GM12875 (cell line): ENCODE results near the gene EFS.

Experiments
- H3K4me3 ChIP-seq: one replicate; pipeline ENCODE4 v1.5.1; 2011; ENCODE audit warnings: low read depth, low read length, control low read depth
- CTCF ChIP-seq: IDR thresholded peaks from 2 replicates; pipeline ENCODE4 v1.5.1; 2011; ENCODE audit warnings: low read depth, mild to moderate bottlenecking, control low read depth, inconsistent platforms, low read length, moderate library complexity, borderline replicate concordance; ENCODE audit not compliant: insufficient read depth

The EFS gene

GRCh38 chr14:23360496-23360895 lies 4.5 kb downstream of the EFS start:
- H3K4me3 ChIP-seq, result no peak overlapping the region
- no peak for TF ChIP-seq CTCF

GRCh38 chr14:23359722-23360447 lies 5.1 kb downstream of the EFS start:
- TF ChIP-seq CTCF, result no peak
- no peak overlapping the region for H3K4me3 ChIP-seq

GRCh38 chr14:23359167-23359626 lies 5.8 kb downstream of the EFS start:
- no peak for TF ChIP-seq CTCF
- no peak overlapping the region for H3K4me3 ChIP-seq

- H3K4me3 ChIP-seq, result no peak overlapping the region
- TF ChIP-seq CTCF, result no peak
These were observed 6.3 kb downstream of the EFS start for GRCh38 chr14:23358553-23359166.

GRCh38 chr14:23358042-23358441 lies 6.9 kb downstream of the EFS start:
- TF ChIP-seq CTCF, result no peak

GRCh38 chr14:23357261-23357660 lies 7.7 kb downstream of the EFS start:
- TF ChIP-seq CTCF, result no peak
- no peak overlapping the region for H3K4me3 ChIP-seq

More at GRCh38 chr14:23358042-23358441, 6.9 kb downstream of the EFS start:
- no peak overlapping the region for H3K4me3 ChIP-seq

- TF ChIP-seq CTCF, result no peak
- H3K4me3 ChIP-seq, result no peak overlapping the region
These were observed 8.3 kb downstream of the EFS start for GRCh38 chr14:23356662-23357061.
